NCI-H1436 treated with DMSO at 0.1 percent for 48 hours (cell line): ENCODE data around the gene ASB8.
"Not testable (repeated sequence)": the region's sequence is repeated elsewhere in the genome, so short reads cannot be mapped to it uniquely, and the experiment has no call there.

Experiments used
- DNase-seq: peaks from one replicate; lab custom pipeline; 2025; lab: John Stamatoyannopoulos, UW

The ASB8 gene

DNA sequence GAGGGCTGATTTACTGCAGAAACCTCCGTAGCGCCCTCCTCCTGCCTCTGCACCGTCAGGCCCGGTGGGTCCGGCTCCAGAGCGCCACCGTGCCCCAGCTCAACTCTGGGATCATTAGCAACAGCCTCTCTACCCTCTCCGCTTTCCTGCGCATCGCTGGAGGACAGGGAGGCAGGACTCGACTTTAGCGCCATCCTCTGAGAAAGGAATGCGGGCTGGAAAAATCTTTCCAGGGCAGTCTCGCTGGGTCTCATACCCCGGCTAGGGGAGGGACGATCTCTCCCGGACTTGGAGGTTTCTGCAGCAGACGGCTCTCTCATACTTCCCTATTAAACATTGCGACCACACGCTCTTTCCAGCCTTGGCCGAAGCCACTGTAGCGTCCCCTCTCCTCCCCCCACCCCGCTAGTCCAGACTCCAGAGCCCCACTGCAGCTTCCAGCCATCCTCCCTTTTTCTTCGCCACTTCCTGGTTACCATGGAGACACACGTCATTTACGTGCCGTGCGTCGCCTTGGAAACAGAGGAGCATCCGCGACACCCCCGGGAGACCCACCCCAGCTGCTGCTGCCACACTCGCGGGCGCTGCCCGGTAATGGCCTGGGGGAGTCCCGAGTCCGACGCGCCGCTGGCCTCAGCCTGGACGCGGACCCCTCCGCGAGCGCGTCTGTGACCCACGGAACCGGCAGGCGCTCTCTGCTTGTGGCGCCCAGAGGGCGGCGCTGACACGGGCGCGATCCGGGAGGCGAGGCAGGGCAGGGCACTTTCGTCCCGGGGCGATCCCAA is 26.0 kb upstream of the ASB8 start, which contains the start of gene CCDC184:
Gene CCDC184, plus strand, starts transcription at position 554 of the 785 bp plus-strand sequence. CDS start 479 bp downstream, outside the sequence.
- no peak for DNase-seq

DNA sequence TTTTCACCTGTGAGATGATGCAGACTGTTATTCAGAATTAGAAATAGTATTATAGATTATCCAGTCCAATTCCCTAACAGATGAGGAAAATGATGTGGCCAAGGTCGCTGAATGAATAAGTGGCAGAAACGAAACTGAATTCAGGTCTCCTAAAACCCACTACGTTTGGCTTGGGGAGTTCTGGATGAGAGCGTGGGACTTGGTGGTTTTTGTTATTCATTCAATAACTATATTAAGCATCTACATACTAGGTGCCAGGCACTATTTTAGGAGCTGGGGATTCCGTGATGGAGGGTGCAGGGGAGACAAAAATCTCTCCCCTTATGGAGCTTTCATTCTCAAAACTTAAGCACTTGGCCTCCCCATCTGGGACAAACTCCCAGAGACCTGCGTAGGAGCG is 25.3 kb upstream of the ASB8 start:
- no peak for DNase-seq

DNA sequence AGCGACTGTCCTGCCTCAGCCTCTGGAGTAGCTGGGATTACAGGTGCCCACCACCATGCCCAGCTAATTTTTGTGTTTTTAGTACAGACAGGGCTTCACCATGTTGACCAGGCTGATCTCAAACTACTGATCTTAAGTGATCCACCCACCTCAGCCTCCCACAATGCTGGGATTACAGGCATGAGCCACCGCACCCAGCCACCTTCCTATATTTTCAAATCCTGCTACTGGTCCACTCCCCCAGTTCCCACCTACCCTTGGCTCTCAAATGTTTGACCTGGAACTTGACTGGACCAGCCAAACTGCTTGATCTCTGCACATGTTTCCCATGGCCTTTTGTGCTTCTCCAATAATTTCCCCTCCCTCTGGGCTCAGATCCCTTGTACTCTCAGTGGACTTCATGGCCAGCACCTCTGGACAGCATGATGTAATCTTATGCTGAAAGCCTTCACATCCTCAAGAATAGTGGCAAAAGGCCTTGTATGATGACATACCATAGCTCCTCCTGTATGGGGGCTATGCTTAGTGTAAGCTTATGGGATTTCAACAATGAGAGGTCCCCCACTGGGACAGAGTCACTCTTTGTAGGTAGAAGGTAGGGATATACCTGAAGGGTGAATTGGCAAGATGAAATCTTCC is 23.7 kb upstream of the ASB8 start:
- DNase-seq: no peak

- DNase-seq: no peak
Observed at GRCh38 chr12:48180424-48180823, 23.1 kb upstream of the ASB8 start.

- no peak for DNase-seq
Observed at GRCh38 chr12:48179466-48179865, 22.2 kb upstream of the ASB8 start.

- no peak for DNase-seq
Observed at GRCh38 chr12:48177982-48178381, 20.7 kb upstream of the ASB8 start.

- DNase-seq: no peak
Observed at GRCh38 chr12:48176417-48176751, 19.1 kb upstream of the ASB8 start.

GRCh38 chr12:48175613-48176416 is 18.5 kb upstream of the ASB8 start:
- no peak for DNase-seq

DNA sequence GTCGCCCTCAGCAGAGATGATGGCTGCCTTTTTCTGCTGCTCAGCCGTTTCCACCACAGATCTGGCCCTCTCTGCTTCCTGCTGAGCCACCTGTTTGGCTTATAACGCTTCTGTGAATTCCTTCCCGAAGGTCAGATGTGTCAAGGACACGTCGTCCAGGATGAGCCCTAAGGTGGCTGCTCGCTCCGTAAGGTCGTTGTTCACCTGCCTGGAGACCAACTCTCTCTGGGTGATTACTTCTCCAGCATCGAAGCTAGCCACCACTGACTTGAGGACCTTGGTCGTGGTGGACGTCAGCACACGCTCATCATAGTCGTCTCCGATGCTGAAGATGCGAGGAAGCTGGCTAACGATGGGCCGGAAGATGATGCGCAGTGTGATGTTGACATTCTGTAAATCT is 11.7 kb upstream of the ASB8 start:
- no peak for DNase-seq

DNA sequence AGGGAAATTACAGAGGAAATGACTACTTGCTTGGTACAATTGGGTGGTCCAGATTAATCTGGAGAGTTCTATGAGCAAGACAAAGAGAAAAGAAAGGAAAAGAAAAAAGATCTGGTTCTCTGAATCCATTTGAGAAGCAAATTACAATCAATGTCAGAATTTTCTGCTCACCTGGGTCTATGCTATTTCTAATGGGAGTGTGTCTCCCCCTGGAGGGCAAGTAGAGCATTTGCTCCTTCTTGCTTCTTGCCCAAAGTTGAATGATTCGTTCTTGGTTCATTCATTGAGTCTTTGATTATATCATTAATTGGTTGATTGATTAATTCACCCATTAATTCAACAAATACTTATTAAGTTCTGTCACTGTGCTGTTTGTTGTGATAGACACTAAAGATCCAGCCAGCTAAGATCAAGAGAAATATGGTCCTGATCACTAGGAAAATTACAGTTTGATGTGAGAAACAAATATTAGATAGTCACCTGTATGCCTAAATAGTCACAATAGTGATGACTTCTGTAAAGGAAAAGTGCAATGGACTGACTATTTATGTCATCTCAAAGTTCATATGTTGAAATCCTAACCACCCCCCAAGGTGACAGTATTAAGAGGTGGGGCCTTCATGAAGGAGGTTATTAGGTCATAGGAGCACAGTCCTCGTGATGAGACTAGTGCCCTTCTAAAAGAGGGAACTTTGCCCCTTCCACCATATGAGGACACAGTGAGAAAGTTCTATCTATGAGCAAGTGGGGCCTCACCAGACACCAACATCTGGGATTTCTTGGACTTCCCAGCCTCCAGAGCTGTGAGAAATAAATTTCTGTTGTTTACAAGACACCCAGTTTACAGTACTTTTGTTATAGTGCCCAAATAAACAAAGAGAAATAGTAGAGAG is 8.0 kb upstream of the ASB8 start:
- no peak for DNase-seq

- no peak for DNase-seq
Observed at GRCh38 chr12:48164451-48164850, 7.1 kb upstream of the ASB8 start.

- DNase-seq: no peak
Observed at GRCh38 chr12:48163150-48163747, 5.9 kb upstream of the ASB8 start.

DNA sequence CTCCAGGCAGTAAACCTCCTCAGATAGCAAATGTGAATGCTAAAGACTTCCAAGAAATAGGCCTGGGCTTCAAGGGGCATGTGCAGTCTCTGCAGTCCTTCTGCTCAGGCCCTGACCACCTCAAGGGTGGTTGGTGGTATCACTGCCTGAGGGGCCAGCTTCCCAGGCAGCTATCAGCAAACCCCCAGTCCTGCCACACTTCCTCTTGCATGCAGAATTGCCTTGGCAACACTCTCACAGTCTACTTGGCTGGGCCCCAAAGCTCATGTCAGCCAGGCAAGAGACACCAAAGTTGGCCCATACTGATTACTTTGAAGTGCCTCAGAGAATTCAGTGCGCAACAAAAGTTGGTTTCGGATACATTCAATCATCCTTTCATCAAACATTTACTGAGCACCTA is 3.5 kb upstream of the ASB8 start:
- no peak for DNase-seq

- DNase-seq: no peak
Observed at GRCh38 chr12:48160046-48160445, 2.7 kb upstream of the ASB8 start.

- no peak for DNase-seq
Observed at GRCh38 chr12:48157889-48158370, 615 bp upstream of the ASB8 start.

- DNase-seq: no peak
Observed at GRCh38 chr12:48156652-48157017, 680 bp downstream of the ASB8 start.

DNA sequence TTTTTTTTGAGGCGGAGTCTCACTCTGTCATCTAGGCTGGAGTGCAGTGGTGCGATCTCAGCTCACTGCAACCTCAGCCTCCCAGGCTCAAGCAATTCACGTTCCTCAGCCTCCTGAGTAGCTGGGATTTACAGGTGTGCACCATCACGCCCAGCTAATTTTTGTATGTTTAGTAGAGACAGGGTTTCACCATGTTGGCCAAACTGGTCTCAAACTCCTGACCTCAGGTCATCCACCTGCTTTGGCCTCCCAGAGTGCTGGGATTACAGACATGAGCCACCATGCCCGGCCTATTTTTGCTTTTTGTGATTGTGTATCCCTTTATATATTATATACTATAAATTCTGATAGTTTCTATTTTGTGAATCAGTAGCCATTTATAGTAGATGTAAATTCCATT is 1.5 kb downstream of the ASB8 start:
- not testable (repeated sequence) for DNase-seq

DNA sequence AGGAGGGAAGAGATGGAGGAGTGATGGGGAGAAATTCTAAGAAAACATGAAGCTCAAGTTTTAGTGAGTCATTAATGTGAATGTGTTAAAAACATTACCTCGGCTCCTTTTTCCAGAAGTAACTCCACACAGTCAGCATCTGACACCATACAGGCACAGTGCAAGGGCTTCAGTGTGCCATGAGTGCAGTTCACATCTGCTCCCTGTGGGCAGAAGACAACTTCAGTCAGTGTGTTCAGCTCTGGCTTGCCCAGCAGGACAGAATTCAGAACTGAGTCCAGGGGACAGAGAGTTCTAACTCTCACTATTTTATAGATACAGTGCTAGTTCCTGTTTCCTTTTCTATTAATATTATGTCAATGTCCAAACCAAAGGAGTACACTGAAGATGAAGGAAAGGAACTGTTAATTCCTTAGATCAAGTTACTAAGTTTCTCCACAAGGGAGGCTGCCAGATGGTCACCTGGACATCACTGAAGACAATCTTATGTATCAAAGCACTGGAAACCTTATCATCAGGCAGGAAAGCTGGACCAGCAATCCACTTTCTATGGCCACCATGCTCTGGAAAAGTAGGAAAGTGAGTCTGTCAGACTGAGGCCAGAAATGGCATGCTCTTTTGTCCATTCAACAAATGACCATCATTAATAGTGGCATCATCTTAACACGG is 6.1 kb downstream of the ASB8 start:
- no peak for DNase-seq

GRCh38 chr12:48145981-48146380 is 11.3 kb downstream of the ASB8 start:
- DNase-seq: no peak

DNA sequence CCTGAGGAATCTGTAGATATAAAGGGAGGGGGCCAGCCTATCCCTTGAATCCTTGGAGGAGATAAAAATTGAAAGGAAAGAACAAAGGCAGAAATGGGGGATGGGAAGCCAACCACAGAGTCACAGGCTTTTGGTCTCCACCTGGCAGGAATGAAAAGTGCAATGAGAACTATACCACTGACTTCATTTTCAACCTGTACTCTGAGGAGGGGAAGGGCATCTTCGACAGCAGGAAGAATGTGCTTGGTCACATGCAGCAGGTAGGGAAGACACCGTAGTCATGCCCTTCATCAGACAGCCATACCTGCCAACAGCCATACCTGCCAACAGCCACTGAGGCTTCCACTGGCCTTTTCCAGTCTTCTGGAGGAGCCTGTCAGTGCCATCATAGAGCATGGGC is 13.4 kb downstream of the ASB8 start:
- no peak for DNase-seq
